Skeletal muscle satellite cell (primary cell): ENCODE data around the gene COL23A1.

Experiments
- H3K27me3 ChIP-seq: 2 replicates; pipeline ENCODE4 v1.7.0; 2013; ENCODE audit warnings: low read length; ENCODE audit not compliant: control insufficient read depth, insufficient read depth
- H3K36me3 ChIP-seq: 2 replicates; pipeline ENCODE4 v1.7.0; 2013; ENCODE audit warnings: mild to moderate bottlenecking, control low read depth, low read length; ENCODE audit not compliant: insufficient read depth
- H3K4me1 ChIP-seq: 2 replicates; pipeline ENCODE4 v1.7.0; 2013; ENCODE audit warnings: low read length; ENCODE audit not compliant: control insufficient read depth, insufficient read depth
- H3K4me2 ChIP-seq: 2 replicates; pipeline ENCODE4 v1.7.0; 2013; ENCODE audit warnings: mild to moderate bottlenecking, low read length
- H3K4me3 ChIP-seq: 2 replicates; pipeline ENCODE4 v1.7.0; 2013; ENCODE audit warnings: low read length
- H3K9ac ChIP-seq: 2 replicates; pipeline ENCODE4 v1.7.0; 2013; ENCODE audit warnings: mild to moderate bottlenecking, low read depth, low read length, moderate library complexity
- H3K9me3 ChIP-seq: replicated peaks from 2 replicates; pipeline ENCODE4 v1.7.0; 2013; ENCODE audit warnings: mild to moderate bottlenecking, control low read depth, low read length

Gene COL23A1

DNA sequence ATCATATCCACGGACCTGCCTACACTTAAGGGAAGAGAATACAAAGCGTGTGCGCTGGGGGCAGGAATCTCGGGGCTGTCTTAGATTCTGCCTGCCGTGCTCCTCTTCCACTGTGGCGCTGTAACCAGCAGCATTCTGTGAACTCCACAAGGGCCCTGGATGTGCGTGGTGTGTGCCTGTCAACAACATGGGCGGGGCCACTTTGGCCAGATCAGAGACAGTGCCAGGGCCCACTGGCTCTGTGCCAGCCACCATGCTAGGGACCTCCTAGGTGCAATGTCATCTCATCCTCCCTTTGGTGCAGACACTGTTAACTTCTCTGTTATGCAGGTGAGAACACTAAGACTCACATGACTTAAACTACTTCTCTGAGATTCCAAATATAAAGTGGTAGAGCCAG lies 113.7 kb downstream of the COL23A1 start:
- H3K9ac ChIP-seq: no peak overlapping the region

DNA sequence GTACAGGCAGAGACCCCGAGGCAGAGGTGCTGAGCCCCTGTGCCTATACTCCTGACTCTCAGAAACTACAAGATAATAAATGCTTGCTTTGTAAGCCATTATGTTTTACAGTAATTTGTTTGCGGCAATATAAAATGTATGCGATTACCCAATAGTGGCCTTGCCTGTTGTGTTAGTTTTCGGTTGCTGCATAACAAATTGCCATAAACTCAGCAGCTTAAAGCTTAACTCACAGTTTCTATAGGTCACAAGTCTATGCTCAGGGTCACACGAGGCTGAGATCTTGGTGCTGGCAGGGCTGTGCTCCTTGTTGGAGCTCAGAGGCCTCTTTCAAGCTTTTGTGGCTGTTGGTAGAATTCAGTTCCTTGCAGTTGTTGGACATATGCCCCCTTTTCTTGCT lies 114.8 kb downstream of the COL23A1 start:
- no peak overlapping the region for H3K9ac ChIP-seq
- H3K4me1 ChIP-seq: no peaks in the 10 kb centered on the region
- H3K27me3 ChIP-seq: no peaks in the 10 kb centered on the region
- H3K9me3 ChIP-seq: peaks cover 31% of the 10 kb centered on the region
- H3K4me3 ChIP-seq: no peak overlapping the region
- no peak overlapping the region for H3K4me2 ChIP-seq
- no peaks in the 10 kb centered on the region for H3K36me3 ChIP-seq

More for the DNA sequence above, 113.7 kb downstream of the COL23A1 start:
- Histone ChIP-seq H3K36me3 (no peaks in the 10 kb centered on the region), H3K4me1 (no peaks in the 10 kb centered on the region), H3K27me3 (no peaks in the 10 kb centered on the region), H3K4me3 (no peak overlapping the region), H3K9me3 (peaks cover 28% of the 10 kb centered on the region), H3K4me2 (no peak overlapping the region)

DNA sequence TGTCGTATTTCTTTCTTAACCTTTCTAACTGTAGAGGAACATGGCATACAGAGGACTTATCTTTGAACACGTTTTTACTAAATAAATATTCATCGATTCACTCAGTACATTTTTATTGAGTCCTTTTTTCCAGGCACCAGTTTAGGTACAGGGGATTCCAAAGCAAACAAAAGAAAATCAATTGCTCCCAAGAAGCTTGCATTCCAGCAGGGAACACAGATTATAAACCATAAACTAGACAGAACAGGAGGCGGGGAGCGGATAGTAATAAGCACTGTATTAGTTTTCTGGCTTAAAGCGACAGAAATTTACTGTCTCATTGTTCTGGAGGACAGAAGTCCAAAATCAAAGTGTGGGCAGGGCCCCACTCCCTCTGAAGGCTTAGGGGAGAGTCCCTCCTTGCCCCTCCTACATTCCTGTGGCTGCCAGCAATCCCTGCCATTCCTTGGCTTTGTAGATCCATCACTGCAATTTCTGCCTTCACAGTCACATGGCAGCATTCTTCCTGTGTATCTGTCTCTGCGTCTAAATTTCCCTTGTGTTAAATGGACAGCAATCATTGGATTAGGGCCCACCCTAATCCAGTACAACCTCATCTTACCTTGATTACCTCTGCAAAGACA lies 115.5 kb downstream of the COL23A1 start:
- Histone ChIP-seq H3K9me3 (peaks cover 31% of the 10 kb centered on the region), H3K4me1 (no peaks in the 10 kb centered on the region)

DNA sequence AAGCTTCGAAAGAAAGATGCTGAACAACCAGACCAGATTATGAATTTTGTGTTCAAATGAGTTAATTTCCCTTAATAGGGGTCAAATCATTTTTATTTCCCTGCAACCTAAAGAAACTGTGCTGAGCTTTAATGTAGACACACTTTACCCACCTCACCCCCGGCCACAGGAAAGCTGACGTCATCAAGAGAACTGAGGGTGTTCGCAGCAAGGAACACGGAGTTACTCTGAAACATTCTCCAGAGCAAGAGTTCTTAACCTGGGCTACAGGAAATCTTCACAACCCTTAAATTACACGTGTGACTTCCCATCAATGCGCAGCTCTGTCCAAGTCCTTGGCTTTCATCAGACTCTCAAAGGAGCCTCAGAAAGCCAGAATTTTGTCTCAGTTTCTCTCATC lies 116.3 kb downstream of the COL23A1 start:
- Histone ChIP-seq H3K9ac (no peak overlapping the region), H3K9me3 (peaks cover 31% of the 10 kb centered on the region), H3K36me3 (no peaks in the 10 kb centered on the region), H3K27me3 (no peaks in the 10 kb centered on the region), H3K4me2 (no peak overlapping the region), H3K4me3 (no peak overlapping the region), H3K4me1 (no peaks in the 10 kb centered on the region)

More for the DNA sequence above, 115.5 kb downstream of the COL23A1 start:
- Histone ChIP-seq H3K4me3 (no peak overlapping the region), H3K27me3 (no peaks in the 10 kb centered on the region), H3K4me2 (no peak overlapping the region), H3K36me3 (no peaks in the 10 kb centered on the region), H3K9ac (no peak overlapping the region)

DNA sequence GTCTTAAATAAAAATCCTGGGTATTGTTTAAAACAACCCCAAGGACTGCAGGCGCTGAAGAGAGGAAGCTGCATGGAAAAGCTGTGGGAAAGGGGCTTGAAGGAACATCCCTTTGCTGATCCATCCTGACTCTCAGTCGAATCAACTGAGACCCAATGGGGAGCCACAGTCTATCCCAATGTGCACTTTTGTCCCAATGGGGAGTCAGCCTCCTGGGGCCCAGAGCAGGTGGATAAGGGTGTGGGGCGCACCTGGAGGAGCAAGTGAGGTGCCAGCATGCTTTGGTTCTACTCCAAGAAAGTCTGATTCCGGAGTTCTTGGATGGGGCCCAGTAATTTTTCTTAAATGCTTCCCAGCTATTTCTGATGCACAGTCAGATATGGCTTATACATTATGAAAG lies 118.1 kb downstream of the COL23A1 start:
- H3K9ac ChIP-seq: no peak overlapping the region
- H3K9me3 ChIP-seq: peaks cover 26% of the 10 kb centered on the region
- no peak overlapping the region for H3K4me2 ChIP-seq
- no peaks in the 10 kb centered on the region for H3K36me3 ChIP-seq
- H3K4me3 ChIP-seq: no peak overlapping the region
- no peaks in the 10 kb centered on the region for H3K4me1 ChIP-seq
- H3K27me3 ChIP-seq: no peaks in the 10 kb centered on the region

DNA sequence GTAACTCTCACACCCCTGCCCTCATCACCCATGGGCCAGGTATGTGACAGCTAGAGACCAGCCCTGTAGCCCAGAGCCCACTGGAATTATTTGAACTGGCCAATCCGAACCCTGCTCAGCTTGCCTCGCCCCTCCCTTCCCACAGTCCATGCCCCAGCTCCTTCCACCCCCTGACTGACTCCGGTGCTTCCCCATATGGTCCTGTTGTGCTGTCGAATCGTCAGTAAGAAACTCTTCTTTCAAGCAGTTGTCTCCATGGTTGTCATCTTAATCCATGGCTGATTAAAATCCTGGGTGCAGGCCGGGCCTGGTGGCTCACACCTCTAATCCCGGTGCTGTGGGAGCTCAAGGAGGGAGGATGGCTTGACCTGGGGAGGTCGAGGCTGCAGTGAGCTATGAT lies 118.5 kb downstream of the COL23A1 start:
- Histone ChIP-seq H3K9me3 (peaks cover 25% of the 10 kb centered on the region), H3K36me3 (no peaks in the 10 kb centered on the region), H3K4me3 (no peak overlapping the region), H3K4me2 (no peak overlapping the region), H3K9ac (no peak overlapping the region), H3K27me3 (no peaks in the 10 kb centered on the region), H3K4me1 (no peaks in the 10 kb centered on the region)

DNA sequence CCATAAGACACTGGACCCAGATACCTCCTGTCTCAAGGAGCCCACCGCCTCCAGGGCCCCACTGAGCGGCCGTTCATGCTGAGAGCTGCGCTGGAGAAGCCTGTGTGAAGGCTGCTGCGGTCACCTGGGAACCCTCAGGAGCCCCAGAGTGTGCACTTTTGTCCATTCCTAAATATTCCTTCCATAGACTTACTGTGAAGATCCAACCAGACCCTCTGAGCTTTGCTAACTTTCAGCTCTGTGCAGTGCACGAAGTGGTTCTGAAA lies 119.5 kb downstream of the COL23A1 start:
- H3K4me1 ChIP-seq: no peaks in the 10 kb centered on the region
- H3K9me3 ChIP-seq: peaks cover 18% of the 10 kb centered on the region
- no peak overlapping the region for H3K9ac ChIP-seq
- H3K4me2 ChIP-seq: no peak overlapping the region
- no peaks in the 10 kb centered on the region for H3K27me3 ChIP-seq
- no peaks in the 10 kb centered on the region for H3K36me3 ChIP-seq
- H3K4me3 ChIP-seq: no peak overlapping the region

DNA sequence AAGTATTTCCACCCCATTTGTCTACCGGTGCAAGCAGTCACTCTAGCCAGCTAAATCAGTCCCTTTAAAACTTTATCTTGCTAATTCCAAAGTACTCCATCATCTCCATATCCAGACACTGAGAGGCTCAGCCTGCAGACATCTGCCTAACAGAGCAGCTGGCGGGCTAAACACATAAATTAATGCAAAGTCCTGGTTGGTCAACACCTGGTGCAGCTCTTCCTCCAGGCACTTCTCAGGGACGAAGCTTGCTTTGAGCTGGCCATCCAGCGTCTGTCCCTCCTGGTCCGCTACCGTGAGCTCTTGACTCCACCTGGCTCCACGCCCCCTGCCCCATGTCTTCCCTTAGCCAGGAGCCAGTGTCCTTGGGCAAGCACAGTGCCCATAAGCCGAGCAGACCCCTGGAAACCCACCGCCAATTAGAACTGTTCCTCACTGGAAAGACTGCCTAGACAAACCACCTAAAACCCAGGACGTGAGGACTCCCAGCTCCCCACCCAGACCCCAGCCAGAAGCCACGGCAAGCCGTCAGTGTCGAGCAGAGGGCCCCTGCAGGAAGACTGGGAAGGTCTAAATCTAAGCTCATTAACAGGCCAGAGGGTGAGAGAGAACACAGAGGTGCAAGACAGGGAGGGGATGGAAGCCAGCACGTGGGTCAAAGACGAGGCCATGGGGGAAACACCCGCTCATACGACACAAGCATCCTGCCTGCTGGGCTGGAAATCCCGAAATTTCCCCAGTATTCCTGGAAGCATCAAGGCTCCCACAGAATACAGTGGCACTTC lies 120.0 kb downstream of the COL23A1 start:
- Histone ChIP-seq H3K4me2 (no peak overlapping the region), H3K9me3 (peaks cover 13% of the 10 kb centered on the region), H3K36me3 (no peaks in the 10 kb centered on the region), H3K9ac (no peak overlapping the region), H3K27me3 (no peaks in the 10 kb centered on the region), H3K4me1 (no peaks in the 10 kb centered on the region), H3K4me3 (no peak overlapping the region)

DNA sequence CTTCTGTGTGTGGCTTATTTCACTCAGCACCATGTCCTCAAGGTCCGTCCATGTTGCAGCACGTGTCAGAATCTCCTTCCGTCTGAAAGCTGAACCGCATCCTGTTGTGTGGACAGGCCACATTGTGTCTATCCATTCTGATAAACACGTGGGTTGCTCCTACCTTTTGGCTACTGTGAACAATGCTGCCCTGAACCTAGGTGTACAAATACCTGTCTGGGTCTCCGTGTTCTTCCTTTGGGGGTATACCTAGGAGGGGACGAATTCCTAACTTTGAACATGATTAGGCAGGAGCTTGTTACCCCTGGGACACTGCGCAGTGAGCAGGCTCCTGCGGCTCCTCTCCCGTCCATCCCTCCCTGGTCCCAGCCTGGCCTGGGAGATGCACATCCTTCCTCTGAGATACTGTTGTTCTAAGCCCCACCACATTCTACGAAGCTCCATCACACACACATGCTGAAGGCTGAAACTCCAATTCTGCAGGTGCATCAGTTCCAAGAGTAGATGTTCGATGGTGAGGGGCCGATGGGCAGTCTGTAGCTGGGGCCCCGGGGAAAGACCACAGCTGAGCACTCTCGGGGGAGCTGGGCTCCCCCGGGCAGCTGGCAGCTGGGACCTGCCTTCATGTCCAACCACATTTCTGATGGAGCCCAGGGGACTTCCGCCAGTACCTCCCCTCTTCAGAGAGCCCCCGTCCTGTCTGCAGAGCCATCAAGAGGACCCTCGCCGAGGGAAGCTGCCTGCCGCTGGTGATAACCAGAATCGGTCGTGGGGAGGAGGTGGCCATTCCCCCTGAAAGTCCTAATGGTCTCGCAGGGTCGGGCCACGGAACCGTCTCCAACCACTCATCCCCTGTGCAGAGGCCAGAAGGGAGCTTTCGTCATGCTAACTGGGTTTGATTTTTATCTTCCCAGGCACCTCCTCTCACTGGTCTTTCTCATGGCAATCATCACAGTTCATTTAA lies 120.9 kb downstream of the COL23A1 start:
- H3K9ac ChIP-seq: no peak overlapping the region
- no peaks in the 10 kb centered on the region for H3K4me1 ChIP-seq
- H3K4me2 ChIP-seq: no peak overlapping the region

DNA sequence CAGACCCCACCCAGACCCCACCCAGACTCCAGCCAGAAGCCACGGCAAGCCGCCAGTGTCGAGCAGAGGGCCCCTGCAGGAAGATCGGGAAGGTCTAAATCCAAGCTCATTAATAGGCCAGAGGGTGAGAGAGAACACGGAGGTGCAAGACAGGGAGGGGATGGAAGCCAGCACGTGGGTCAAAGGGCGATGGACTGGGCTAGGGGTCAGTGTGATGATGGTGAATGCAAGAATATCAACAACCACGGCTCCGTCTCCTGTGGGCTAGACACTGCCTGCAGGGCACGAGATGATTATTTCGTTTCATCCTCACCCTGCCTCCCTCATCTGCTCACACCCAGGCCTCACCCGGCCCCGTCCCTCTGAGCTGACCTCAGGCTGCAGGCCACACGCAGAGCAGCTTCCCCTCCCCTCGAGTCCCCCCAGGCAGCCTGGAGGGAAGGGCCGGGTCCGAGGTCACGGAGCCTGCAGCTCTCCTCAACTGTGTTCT lies 122.0 kb downstream of the COL23A1 start:
- H3K27me3 ChIP-seq: no peaks in the 10 kb centered on the region
- no peaks in the 10 kb centered on the region for H3K36me3 ChIP-seq
- H3K4me3 ChIP-seq: no peak overlapping the region
- H3K4me1 ChIP-seq: no peaks in the 10 kb centered on the region
- H3K4me2 ChIP-seq: no peak overlapping the region
- H3K9ac ChIP-seq: no peak overlapping the region
- H3K9me3 ChIP-seq: peaks cover 10% of the 10 kb centered on the region

More for the DNA sequence above, 120.9 kb downstream of the COL23A1 start:
- H3K4me3 ChIP-seq: no peak overlapping the region
- no peaks in the 10 kb centered on the region for H3K36me3 ChIP-seq
- H3K9me3 ChIP-seq: peaks cover 10% of the 10 kb centered on the region
- H3K27me3 ChIP-seq: no peaks in the 10 kb centered on the region

DNA sequence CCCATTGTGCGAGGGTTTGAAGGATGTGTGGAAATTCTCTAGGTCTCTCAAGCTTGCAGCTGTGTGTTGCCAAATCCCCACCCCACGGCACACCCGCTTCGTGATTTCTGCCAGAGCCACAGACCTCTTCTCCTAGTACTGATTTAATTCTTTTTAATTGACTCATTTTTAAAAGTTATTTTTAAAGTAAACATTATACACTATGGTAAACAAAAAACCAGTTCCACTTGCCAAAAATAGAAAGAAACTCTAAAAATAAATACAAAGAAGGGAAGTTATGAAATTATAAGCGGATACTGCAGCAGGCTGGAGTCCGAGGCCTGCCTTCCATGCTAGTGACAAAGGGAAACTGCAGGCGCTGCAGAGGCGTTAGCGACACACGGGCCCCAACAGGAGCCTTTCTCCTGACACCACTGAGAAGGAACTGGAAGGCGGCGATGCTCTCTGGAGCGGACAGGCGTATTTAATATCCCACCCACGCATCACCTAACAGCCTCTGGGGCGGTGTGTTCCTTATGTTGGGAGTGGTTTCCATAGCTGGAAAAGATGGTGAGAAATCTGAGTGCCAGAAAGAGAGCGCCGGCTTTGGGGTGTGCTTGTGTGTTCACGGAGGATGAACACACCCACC lies 122.5 kb downstream of the COL23A1 start:
- Histone ChIP-seq H3K9ac (no peak overlapping the region), H3K4me1 (no peaks in the 10 kb centered on the region), H3K36me3 (no peaks in the 10 kb centered on the region), H3K9me3 (peaks cover 10% of the 10 kb centered on the region), H3K4me3 (no peak overlapping the region), H3K27me3 (no peaks in the 10 kb centered on the region), H3K4me2 (no peak overlapping the region)
